Breast epithelium (tissue), 4 donors: Measurements from ENCODE around the gene CNTNAP5. TPM values are rescaled to one million over a fixed set of nuclear protein-coding genes. Genes with fewer than 3 reads are reported as not detected.

Source experiments
- DNase-seq, 2 donors: peaks; one replicate each; pipeline ENCODE4 v3.0.0-alpha.2; 2019; ENCODE audit warnings: low spot score in 2 of 2
- H3K27ac ChIP-seq, 2 donors: fragments of 200-600 bp; sonication (generic) in 1 of 2; one replicate each; pipeline ENCODE4 v1.5.1; 2016 to 2019; ENCODE audit warnings: mild to moderate bottlenecking in 1 of 2
- H3K27me3 ChIP-seq, 2 donors: fragments of 200-600 bp; sonication (generic) in 1 of 2; one replicate each; pipeline versions ENCODE4 v1.5.1 to v1.6.0; 2017 to 2019; ENCODE audit warnings: control low read depth in 1 of 2, mild to moderate bottlenecking in 1 of 2
- H3K36me3 ChIP-seq: fragments of 200-600 bp; one replicate; pipeline ENCODE4 v1.5.1; 2019
- H3K4me1 ChIP-seq, 2 donors: fragments of 200-600 bp; sonication (generic); one replicate each; pipeline ENCODE4 v1.5.1; 2016 to 2019; ENCODE audit warnings: control low read depth in 1 of 2
- H3K4me3 ChIP-seq, 3 donors: fragments of 200-600 bp; sonication (generic); 1 replicate in 2 of 3; 2 replicates in 1 of 3; pipeline ENCODE4 v1.5.1; 2016 to 2019; ENCODE audit warnings: mild to moderate bottlenecking in 3 of 3, moderate library complexity in 2 of 3
- H3K9me3 ChIP-seq, 2 donors: fragments of 200-600 bp; sonication (generic) in 1 of 2; one replicate each; pipeline ENCODE4 v1.5.1; 2016 to 2019; ENCODE audit warnings: control low read depth in 1 of 2
- CTCF ChIP-seq, 3 donors: fragments of 450-650 bp; IDR thresholded peaks; one replicate each; pipeline ENCODE4 v1.5.1; 2016 to 2017; ENCODE audit warnings: antibody characterized with exemption in 3 of 3, mild to moderate bottlenecking in 3 of 3, moderate library complexity in 3 of 3
- POLR2A ChIP-seq: fragments of 450-650 bp; IDR thresholded peaks from one replicate; pipeline ENCODE4 v1.6.1; 2016; ENCODE audit warnings: antibody characterized with exemption, mild to moderate bottlenecking, moderate library complexity
- POLR2AphosphoS5 ChIP-seq, 3 donors: sonication (generic); formaldehyde crosslinking; IDR thresholded peaks; one replicate each; pipeline ENCODE4 v1.6.1; 2017; ENCODE audit warnings: antibody characterized with exemption in 3 of 3
- intact Hi-C: fragments of 100-400 bp; cut with DNase I; formaldehyde crosslinking; loops from one replicate; pipeline ENCODE4 v1.15.1; 2023; ENCODE audit warnings: low total_unique reads
- total RNA-seq, 3 donors: library from RNA; depleted of rRNA; stranded (reverse); fragments of >200 nt; gene quantifications; one replicate each; pipeline ENCODE4 v1.1.0, GENCODE V29; 2016

Gene CNTNAP5
- total RNA-seq, 3 donors from 2014 or later: 0.66 TPM; not detected in 2

- intact Hi-C loops: no loop called here
- Histone ChIP-seq H3K9me3 (no peaks in the 10 kb centered on the region), H3K36me3 (no peaks in the 10 kb centered on the region), H3K27ac (no peak overlapping the region), H3K27me3 (no peaks in the 10 kb centered on the region), H3K4me3 (no peak overlapping the region), H3K4me1 (no peaks in the 10 kb centered on the region)
- TF ChIP-seq POLR2A (no peak), POLR2AphosphoS5 (IDR thresholded peaks at IDR 0.05) (no peak), CTCF (IDR thresholded peaks at IDR 0.05) (no peak)
- no peak for DNase-seq
These were observed 137.2 kb downstream of the CNTNAP5 start for GRCh38 chr2:124162256-124162655.

DNA sequence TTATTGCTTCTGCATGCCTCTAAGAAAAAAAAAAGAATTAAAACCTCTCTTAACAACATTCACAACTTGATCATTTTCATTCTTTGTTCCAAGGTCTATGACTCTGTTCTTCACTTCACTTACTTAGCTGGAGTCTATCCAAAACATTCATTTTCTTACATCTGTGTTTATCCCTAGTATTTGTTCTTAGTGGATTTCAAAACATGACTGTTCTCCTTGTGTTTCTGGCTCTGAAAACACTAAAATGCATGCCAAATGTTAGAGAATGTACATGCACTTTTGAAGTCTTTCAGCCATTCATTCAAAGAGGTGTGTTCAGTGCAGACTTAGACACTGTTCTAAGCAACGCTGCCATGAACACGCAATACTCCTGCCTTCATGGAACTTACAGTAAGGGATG is 138.8 kb downstream of the CNTNAP5 start:
- Histone ChIP-seq H3K4me1 (no peaks in the 10 kb centered on the region), H3K27me3 (no peaks in the 10 kb centered on the region), H3K9me3 (no peaks in the 10 kb centered on the region), H3K36me3 (no peaks in the 10 kb centered on the region), H3K4me3 (no peak overlapping the region), H3K27ac (no peak overlapping the region)
- TF ChIP-seq POLR2AphosphoS5 (IDR thresholded peaks at IDR 0.05) (no peak), CTCF (IDR thresholded peaks at IDR 0.05) (no peak), POLR2A (no peak)
- DNase-seq: no peak
- intact Hi-C loops: no loop called here

GRCh38 chr2:124165698-124166097 is 140.6 kb downstream of the CNTNAP5 start:
- Histone ChIP-seq H3K36me3 (no peaks in the 10 kb centered on the region), H3K4me1 (no peaks in the 10 kb centered on the region), H3K27ac (no peak overlapping the region), H3K4me3 (no peak overlapping the region), H3K9me3 (no peaks in the 10 kb centered on the region), H3K27me3 (no peaks in the 10 kb centered on the region)
- TF ChIP-seq POLR2A: no peak
- no peak for TF ChIP-seq POLR2AphosphoS5 (IDR thresholded peaks at IDR 0.05)
- TF ChIP-seq CTCF (IDR thresholded peaks at IDR 0.05): no peak
- intact Hi-C loops: no loop called here
- no peak for DNase-seq

DNA sequence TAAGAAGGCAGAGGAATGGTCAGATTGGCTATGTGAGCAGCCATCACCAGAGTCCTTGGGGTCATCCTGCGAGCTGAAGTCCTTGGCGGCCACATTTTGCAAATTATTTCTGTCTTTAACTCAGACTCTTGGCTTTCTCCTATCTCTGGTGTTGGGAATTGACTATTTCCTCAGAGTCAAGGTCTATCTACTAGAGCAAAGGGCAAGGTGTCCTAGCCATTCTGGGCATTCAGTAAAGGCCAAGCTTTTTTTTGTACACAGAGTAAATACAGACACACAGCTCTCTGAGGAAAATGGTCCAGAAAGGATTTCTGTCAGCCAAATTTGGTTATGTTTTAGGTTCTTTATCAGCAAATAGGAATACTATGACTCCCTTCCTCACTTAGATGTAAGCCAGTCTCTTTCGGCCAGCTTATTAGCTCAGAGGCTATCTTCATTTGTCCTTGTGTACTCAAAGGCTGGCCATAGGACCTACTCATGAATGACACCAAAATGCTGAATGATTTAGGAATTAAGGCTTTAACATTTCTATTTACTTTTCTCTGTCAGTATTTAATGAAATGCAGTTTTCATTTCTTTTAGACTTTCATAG is 146.5 kb downstream of the CNTNAP5 start:
- Histone ChIP-seq H3K9me3 (peaks cover 0 to 3% of the 10 kb centered on the region in 2 donors), H3K27me3 (no peaks in the 10 kb centered on the region), H3K27ac (no peak overlapping the region), H3K4me3 (no peak overlapping the region), H3K4me1 (no peaks in the 10 kb centered on the region), H3K36me3 (no peaks in the 10 kb centered on the region)
- intact Hi-C loops: no loop called here
- DNase-seq: no peak
- no peak for TF ChIP-seq POLR2AphosphoS5 (IDR thresholded peaks at IDR 0.05)
- TF ChIP-seq CTCF (IDR thresholded peaks at IDR 0.05): no peak
- TF ChIP-seq POLR2A: no peak

DNA sequence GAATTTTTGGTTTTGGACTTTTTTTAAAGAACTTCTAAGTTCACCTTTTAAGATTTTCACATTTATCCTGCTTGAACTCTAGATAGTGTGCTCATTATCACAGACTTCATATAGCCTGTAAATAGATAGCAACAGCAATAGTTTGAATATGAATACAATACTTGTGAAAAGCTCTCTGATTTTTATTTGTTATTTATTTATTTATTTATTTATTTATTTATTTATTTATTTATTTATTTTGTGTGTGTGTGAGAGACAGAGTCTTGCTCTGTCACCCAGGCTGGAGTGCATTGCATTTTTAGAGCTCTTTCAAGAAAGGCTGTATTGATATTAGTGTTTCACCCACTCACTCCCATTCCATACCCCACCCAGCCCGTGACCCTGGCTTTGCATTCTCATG is 153.6 kb downstream of the CNTNAP5 start:
- no peak overlapping the region for H3K27ac ChIP-seq
- intact Hi-C loops: no loop called here
- H3K27me3 ChIP-seq: no peaks in the 10 kb centered on the region
- no peak overlapping the region for H3K4me3 ChIP-seq
- H3K4me1 ChIP-seq: no peaks in the 10 kb centered on the region
- no peaks in the 10 kb centered on the region for H3K36me3 ChIP-seq
- no peaks in the 10 kb centered on the region for H3K9me3 ChIP-seq
- TF ChIP-seq POLR2AphosphoS5 (IDR thresholded peaks at IDR 0.05) (no peak), POLR2A (no peak), CTCF (IDR thresholded peaks at IDR 0.05) (no peak)
- no peak for DNase-seq
